Ishikawa (cell line): Measurements from ENCODE around the gene SORT1.

Experiments
- CEBPB ChIP-seq: IDR thresholded peaks from 2 replicates; pipeline ENCODE4 v1.6.1; 2012
- CREB1 ChIP-seq: IDR thresholded peaks from 2 replicates; pipeline ENCODE4 v1.6.1; 2012; ENCODE audit warnings: low read depth
- EGR1 ChIP-seq: IDR thresholded peaks from 2 replicates; pipeline ENCODE4 v1.6.1; 2012
- EP300 ChIP-seq: IDR thresholded peaks from 2 replicates; pipeline ENCODE4 v1.6.1; 2012; ENCODE audit warnings: borderline replicate concordance
- FOXM1 ChIP-seq: IDR thresholded peaks from 2 replicates; pipeline ENCODE4 v1.6.1; 2012; ENCODE audit warnings: low read depth, borderline replicate concordance
- MAX ChIP-seq: IDR thresholded peaks from 2 replicates; pipeline ENCODE4 v1.6.1; 2012
- NFIC ChIP-seq: IDR thresholded peaks from 2 replicates; pipeline ENCODE4 v1.6.1; 2012
- RAD21 ChIP-seq: IDR thresholded peaks from 2 replicates; pipeline ENCODE4 v1.6.1; 2012; ENCODE audit warnings: low read depth
- REST ChIP-seq: IDR thresholded peaks from 2 replicates; pipeline ENCODE4 v1.6.1; 2012; ENCODE audit warnings: low read depth, mild to moderate bottlenecking
- TAF1 ChIP-seq: IDR thresholded peaks from 2 replicates; pipeline ENCODE4 v1.6.1; 2012; ENCODE audit warnings: low read depth, mild to moderate bottlenecking
- TCF12 ChIP-seq: IDR thresholded peaks from 2 replicates; pipeline ENCODE4 v1.6.1; 2012; ENCODE audit warnings: low read depth
- TEAD4 ChIP-seq: IDR thresholded peaks from 2 replicates; pipeline ENCODE4 v1.6.1; 2012
- USF1 ChIP-seq: IDR thresholded peaks from 2 replicates; pipeline ENCODE4 v1.6.1; 2012
- YY1 ChIP-seq: IDR thresholded peaks from 2 replicates; pipeline ENCODE4 v1.6.1; 2012; ENCODE audit warnings: low read depth
- ZBTB7A ChIP-seq: IDR thresholded peaks from 2 replicates; pipeline ENCODE4 v1.6.1; 2012; ENCODE audit warnings: low read depth

Gene SORT1

GRCh38 chr1:109392788-109393616 is 4.7 kb downstream of the SORT1 start:
- no peak for TF ChIP-seq NFIC
- TF ChIP-seq FOXM1 = no peak
- TF ChIP-seq TEAD4 = no peak
- TF ChIP-seq TCF12 = no peak
- TF ChIP-seq TAF1 = no peak
- no peak for TF ChIP-seq ZBTB7A
- no peak for TF ChIP-seq RAD21
- no peak for TF ChIP-seq CEBPB
- TF ChIP-seq CREB1 = no peak
- no peak for TF ChIP-seq USF1

GRCh38 chr1:109392037-109392787 is 5.5 kb downstream of the SORT1 start:
- no peak for TF ChIP-seq EGR1
- no peak for TF ChIP-seq MAX
- no peak for TF ChIP-seq TAF1
- TF ChIP-seq RAD21 = no peak
- no peak for TF ChIP-seq REST
- TF ChIP-seq YY1 = no peak
- no peak for TF ChIP-seq NFIC
- no peak for TF ChIP-seq CEBPB
- no peak for TF ChIP-seq ZBTB7A
- TF ChIP-seq TEAD4 = no peak
- no peak for TF ChIP-seq USF1
- no peak for TF ChIP-seq FOXM1
- no peak for TF ChIP-seq TCF12
- no peak for TF ChIP-seq CREB1
- TF ChIP-seq EP300 = no peak

- TF ChIP-seq RAD21 (no peak), ZBTB7A (no peak), FOXM1 (no peak), TEAD4 (no peak), REST (no peak), NFIC (no peak), TAF1 (no peak), TCF12 (no peak), CEBPB (no peak), USF1 (no peak), EGR1 (no peak), YY1 (no peak), EP300 (no peak), MAX (no peak), CREB1 (no peak)
Observed at GRCh38 chr1:109391626-109392025, 6.1 kb downstream of the SORT1 start.

- no peak for TF ChIP-seq CEBPB
- no peak for TF ChIP-seq NFIC
- no peak for TF ChIP-seq ZBTB7A
- TF ChIP-seq TEAD4 = no peak
- TF ChIP-seq MAX = no peak
- TF ChIP-seq USF1 = no peak
- TF ChIP-seq CREB1 = no peak
- no peak for TF ChIP-seq TAF1
- no peak for TF ChIP-seq EP300
- TF ChIP-seq EGR1 = no peak
- no peak for TF ChIP-seq YY1
- TF ChIP-seq RAD21 = no peak
- no peak for TF ChIP-seq TCF12
- TF ChIP-seq REST = no peak
- TF ChIP-seq FOXM1 = no peak
Observed at GRCh38 chr1:109391157-109391556, 6.6 kb downstream of the SORT1 start.
